ENCODE measurements around the gene EML4. TPM values are rescaled to one million over a fixed set of nuclear protein-coding genes. Genes with fewer than 3 reads are reported as not detected.

Gene EML4
- total RNA-seq, 1 donor from 2014 or later, result 50.8 TPM

- Mint-ChIP-seq H3K27me3 (ENCODE audit: unreplicated experiment) (no peaks in the 10 kb centered on the region), H3K36me3 (ENCODE audit: unreplicated experiment) (no peaks in the 10 kb centered on the region), H3K4me1 (ENCODE audit: low read depth, unreplicated experiment) (no peaks in the 10 kb centered on the region), H3K9me3 (ENCODE audit: unreplicated experiment) (peaks cover 2% of the 10 kb centered on the region), H3K4me3 (ENCODE audit: unreplicated experiment) (no peak overlapping the region), H3K27ac (ENCODE audit: unreplicated experiment) (no peak overlapping the region)
- no peak for TF ChIP-seq CTCF (IDR thresholded peaks at IDR 0.05; ENCODE audit: partially characterized antibody, unreplicated experiment)
- no peak for DNase-seq
These were observed 140.9 kb downstream of the EML4 start for GRCh38 chr2:42310007-42310515.

- H3K27me3 Mint-ChIP-seq (ENCODE audit: unreplicated experiment), result no peaks in the 10 kb centered on the region
- no peak for DNase-seq
- no peak overlapping the region for H3K27ac Mint-ChIP-seq (ENCODE audit: unreplicated experiment)
- H3K4me1 Mint-ChIP-seq (ENCODE audit: low read depth, unreplicated experiment), result no peaks in the 10 kb centered on the region
- no peak for TF ChIP-seq CTCF (IDR thresholded peaks at IDR 0.05; ENCODE audit: partially characterized antibody, unreplicated experiment)
- peaks cover 3% of the 10 kb centered on the region for H3K9me3 Mint-ChIP-seq (ENCODE audit: unreplicated experiment)
- H3K36me3 Mint-ChIP-seq (ENCODE audit: unreplicated experiment), result no peaks in the 10 kb centered on the region
- H3K4me3 Mint-ChIP-seq (ENCODE audit: unreplicated experiment), result no peak overlapping the region
These were observed 143.0 kb downstream of the EML4 start for GRCh38 chr2:42312106-42312505.

GRCh38 chr2:42314892-42315468 lies 145.8 kb downstream of the EML4 start:
- Mint-ChIP-seq H3K4me3 (ENCODE audit: unreplicated experiment) (no peak overlapping the region), H3K4me1 (ENCODE audit: low read depth, unreplicated experiment) (no peaks in the 10 kb centered on the region), H3K27me3 (ENCODE audit: unreplicated experiment) (peaks cover 2% of the 10 kb centered on the region), H3K27ac (ENCODE audit: unreplicated experiment) (no peak overlapping the region), H3K9me3 (ENCODE audit: unreplicated experiment) (peaks cover 3% of the 10 kb centered on the region), H3K36me3 (ENCODE audit: unreplicated experiment) (no peaks in the 10 kb centered on the region)
- TF ChIP-seq CTCF (IDR thresholded peaks at IDR 0.05; ENCODE audit: partially characterized antibody, unreplicated experiment), result no peak
- DNase-seq, result no peak

- no peaks in the 10 kb centered on the region for H3K36me3 Mint-ChIP-seq (ENCODE audit: unreplicated experiment)
- H3K27me3 Mint-ChIP-seq (ENCODE audit: unreplicated experiment), result peaks cover 2% of the 10 kb centered on the region
- H3K27ac Mint-ChIP-seq (ENCODE audit: unreplicated experiment), result no peak overlapping the region
- H3K4me3 Mint-ChIP-seq (ENCODE audit: unreplicated experiment), result no peak overlapping the region
- no peak for TF ChIP-seq CTCF (IDR thresholded peaks at IDR 0.05; ENCODE audit: partially characterized antibody, unreplicated experiment)
- H3K9me3 Mint-ChIP-seq (ENCODE audit: unreplicated experiment), result peaks cover 3% of the 10 kb centered on the region
- no peak for DNase-seq
- H3K4me1 Mint-ChIP-seq (ENCODE audit: low read depth, unreplicated experiment), result no peaks in the 10 kb centered on the region
These were observed 146.8 kb downstream of the EML4 start for GRCh38 chr2:42315844-42316470.

- TF ChIP-seq CTCF (IDR thresholded peaks at IDR 0.05; ENCODE audit: partially characterized antibody, unreplicated experiment), result no peak
- no peaks in the 10 kb centered on the region for H3K36me3 Mint-ChIP-seq (ENCODE audit: unreplicated experiment)
- no peak for DNase-seq
- H3K4me1 Mint-ChIP-seq (ENCODE audit: low read depth, unreplicated experiment), result no peaks in the 10 kb centered on the region
- H3K4me3 Mint-ChIP-seq (ENCODE audit: unreplicated experiment), result no peak overlapping the region
- no peak overlapping the region for H3K27ac Mint-ChIP-seq (ENCODE audit: unreplicated experiment)
- H3K27me3 Mint-ChIP-seq (ENCODE audit: unreplicated experiment), result peaks cover 2% of the 10 kb centered on the region
- peaks cover 3% of the 10 kb centered on the region for H3K9me3 Mint-ChIP-seq (ENCODE audit: unreplicated experiment)
These were observed 147.8 kb downstream of the EML4 start for GRCh38 chr2:42316910-42317309.
